LNCAP (cell line): Measurements from ENCODE around the gene POMP.

Experiments
- CTCF ChIP-seq: fragments of 450-650 bp; IDR thresholded peaks from 2 replicates; pipeline ENCODE4 v1.5.1; 2017; ENCODE audit warnings: mild to moderate bottlenecking

Gene POMP

GRCh38 chr13:28618230-28618994 lies 40.5 kb upstream of the POMP start:
- TF ChIP-seq CTCF = no peak

- TF ChIP-seq CTCF = no peak
Measured at GRCh38 chr13:28620011-28620830, 38.7 kb upstream of the POMP start.

GRCh38 chr13:28621449-28621848 lies 37.5 kb upstream of the POMP start:
- no peak for TF ChIP-seq CTCF

GRCh38 chr13:28622286-28622685 lies 36.6 kb upstream of the POMP start:
- no peak for TF ChIP-seq CTCF

- TF ChIP-seq CTCF = no peak
Measured at GRCh38 chr13:28623782-28624706, 34.9 kb upstream of the POMP start.

GRCh38 chr13:28624707-28625432 lies 34.1 kb upstream of the POMP start:
- TF ChIP-seq CTCF = no peak
